HG03196 (cell line): ENCODE measurements around the gene GPR32.
"Not testable (repeated sequence)": the region's sequence is repeated elsewhere in the genome, so short reads cannot be mapped to it uniquely, and the experiment has no call there.

Experiments used
- ATAC-seq: cut with Tn5 transposase; IDR thresholded peaks from one replicate; pipeline ENCODE4 v1.9.1; 2021; ENCODE audit not compliant: unreplicated experiment

Gene GPR32

DNA sequence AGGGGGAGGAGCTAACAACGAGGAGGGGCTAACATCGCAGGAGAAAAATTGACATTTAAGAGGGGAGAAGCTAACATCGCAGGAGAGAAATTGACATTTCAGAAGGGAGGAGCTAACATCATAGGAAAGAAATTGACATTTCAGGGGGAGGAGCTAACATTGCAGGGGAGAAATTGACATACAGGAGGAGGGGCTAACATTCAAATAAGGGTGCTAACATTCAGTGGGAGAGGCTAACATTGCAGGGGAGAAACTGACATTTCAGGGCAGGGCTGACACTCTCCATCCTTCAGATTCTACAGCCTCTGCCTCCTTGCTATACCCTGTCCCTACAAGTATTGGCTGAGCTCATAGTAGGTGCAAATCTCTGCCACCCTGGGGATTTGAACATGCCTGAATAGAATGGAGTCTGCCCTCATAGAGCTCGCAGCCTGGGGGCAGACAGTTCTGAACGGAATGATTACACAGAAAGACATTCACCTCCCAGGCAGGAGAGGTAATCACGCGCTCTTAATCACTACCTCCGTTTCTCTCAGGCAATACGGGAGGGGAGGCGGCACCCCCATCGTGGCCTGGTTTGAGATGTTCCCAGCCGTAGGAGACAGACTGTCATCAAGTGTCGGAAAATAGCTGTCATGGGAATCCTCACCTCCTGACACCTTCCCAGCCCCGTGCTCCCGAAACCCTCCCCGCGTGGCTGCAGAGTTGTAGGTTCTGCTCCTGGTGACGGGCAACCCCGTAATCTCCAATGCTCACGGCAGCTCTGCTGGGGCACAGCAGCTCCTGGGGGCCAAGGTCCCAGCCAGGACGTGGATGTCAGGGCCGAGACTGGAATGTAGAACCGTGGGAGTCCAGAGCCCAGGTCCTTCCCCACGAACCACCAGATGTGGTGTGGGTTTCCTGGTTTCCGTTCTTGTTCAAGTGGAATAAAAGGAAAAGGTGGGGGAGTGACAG lies 9.5 kb downstream of the GPR32 start:
- no peak for ATAC-seq

DNA sequence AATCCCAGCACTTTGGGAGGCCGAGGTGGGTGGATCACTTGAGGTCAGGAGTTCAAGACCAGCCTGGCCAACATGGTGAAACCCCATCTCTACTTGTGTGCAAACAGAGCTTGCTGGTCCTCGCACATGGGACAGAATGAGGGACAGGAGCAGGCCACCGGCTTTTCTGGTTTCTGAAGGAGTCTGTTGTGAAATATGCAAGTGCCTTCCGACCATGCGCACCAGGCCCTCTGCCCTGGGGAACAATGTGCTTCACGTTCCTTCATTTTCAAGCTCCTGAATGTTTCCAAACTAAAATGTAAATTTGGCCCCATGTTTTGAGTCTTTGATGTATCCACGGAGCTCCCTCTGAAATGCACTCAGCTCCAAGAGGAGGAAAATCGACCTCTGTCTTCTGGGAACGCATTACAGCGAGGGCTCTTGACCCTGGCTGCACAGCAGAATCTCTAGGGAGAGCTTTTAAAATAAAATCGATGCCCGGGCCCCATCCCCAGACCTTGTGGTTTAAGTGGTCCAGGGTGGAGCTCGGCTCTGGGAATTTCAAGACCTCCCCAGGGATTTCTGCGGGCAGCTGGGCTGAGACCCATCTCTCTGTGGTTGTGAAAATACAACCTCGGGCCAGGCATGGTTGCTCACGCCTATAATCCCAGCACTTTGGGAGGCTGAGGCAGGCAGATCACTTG lies 10.6 kb downstream of the GPR32 start:
- ATAC-seq, result no peak

DNA sequence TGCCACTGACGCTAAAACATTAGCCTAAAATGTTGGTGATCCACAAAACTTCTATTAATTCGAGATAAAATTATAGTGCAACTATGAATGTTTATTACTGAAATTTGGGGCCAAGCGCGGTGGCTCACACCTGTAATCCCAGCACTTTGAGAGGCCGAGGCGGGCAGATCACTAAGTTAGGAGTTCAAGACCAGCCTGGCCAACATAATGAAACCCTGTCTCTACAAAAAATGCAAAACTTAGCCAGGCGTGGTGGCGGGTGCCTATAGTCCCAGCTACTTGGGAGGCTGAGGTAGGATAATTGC lies 13.5 kb downstream of the GPR32 start:
- ATAC-seq, result not testable (repeated sequence)

DNA sequence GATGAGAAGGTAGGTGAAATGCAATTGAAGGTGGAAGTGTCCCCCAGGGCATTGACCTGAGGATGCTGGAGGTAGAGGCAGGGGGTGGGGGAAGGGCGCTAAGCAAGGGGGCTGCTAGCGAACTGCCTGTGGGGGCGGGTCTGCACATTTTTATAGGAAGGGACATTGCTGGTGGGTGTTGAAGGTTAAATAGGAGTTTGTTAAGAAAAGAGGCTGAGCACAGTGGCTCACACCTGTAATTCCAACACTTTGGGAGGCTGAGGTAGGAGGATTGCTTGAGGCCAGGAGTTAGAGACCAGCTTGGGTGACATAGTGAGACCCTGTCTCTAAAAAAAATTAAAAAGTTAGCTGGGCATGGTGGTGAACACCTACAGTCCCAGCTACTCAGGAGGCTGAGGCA lies 14.4 kb downstream of the GPR32 start:
- ATAC-seq, result no peak

DNA sequence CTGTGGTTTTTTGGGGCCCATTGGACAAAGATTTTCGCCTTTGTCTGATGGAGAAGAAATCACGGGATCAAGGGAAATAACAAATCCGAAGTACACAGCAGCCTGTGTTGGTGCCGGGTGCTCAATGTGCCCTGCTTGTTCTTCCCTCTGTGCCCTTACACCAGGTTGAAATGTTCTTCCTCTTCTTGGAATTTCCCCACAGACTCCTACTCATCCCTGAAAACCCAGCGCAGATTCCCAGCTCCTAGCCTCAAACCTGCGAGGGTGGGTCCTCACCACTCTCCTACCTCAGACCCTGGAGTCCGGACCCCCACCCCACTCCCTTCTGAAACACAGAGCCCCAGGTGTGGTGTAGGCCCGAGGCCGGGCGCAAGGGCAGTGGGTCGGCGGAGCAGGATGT lies 15.1 kb downstream of the GPR32 start:
- no peak for ATAC-seq

DNA sequence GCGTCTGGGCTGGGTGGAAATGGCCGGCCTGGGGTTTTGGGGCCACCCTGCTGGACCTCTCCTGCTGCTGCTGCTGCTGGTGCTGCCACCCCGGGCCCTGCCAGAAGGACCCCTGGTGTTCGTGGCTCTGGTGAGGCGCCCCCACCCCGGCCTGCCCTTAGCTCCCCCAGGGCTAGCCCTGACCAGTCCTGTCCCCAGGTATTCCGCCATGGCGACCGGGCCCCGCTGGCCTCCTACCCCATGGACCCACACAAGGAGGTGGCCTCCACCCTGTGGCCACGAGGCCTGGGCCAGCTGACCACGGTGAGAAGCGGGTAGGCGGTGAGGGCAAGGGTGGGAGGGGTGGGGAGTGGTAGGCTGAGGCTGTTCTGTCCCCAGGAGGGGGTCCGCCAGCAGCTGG lies 20.1 kb downstream of the GPR32 start, which contains the start of gene ACP4:
TSS of gene ACP4 (plus strand) at position 20 of the 400 bp plus-strand sequence. CDS start at position 20, 0 bp downstream.
- no peak for ATAC-seq

DNA sequence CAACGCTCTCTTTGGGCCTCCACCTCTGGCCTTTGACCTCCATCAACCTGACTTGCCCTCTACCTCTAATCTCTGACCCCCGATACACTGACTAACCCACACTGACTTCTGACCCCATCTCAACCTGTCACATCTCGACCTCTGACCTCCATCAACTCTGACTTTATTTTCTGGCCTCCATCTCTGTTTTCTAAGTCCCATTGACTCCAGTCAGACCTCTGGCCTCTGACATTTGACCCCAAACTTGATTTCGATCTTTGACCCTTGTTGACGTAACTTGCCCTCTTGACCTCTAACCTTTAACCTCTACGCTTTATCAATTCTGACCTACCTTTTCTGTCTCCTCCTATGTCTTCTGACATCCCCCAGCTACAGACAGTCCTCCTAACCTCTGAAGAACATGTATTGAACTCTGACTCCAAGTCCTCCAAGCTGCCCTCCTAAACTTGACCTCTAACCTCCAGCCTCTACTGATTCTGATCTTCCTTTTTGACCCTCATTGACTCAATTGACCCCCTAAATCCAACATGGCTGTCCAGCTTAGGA lies 20.7 kb downstream of the GPR32 start:
- ATAC-seq, result no peak

DNA sequence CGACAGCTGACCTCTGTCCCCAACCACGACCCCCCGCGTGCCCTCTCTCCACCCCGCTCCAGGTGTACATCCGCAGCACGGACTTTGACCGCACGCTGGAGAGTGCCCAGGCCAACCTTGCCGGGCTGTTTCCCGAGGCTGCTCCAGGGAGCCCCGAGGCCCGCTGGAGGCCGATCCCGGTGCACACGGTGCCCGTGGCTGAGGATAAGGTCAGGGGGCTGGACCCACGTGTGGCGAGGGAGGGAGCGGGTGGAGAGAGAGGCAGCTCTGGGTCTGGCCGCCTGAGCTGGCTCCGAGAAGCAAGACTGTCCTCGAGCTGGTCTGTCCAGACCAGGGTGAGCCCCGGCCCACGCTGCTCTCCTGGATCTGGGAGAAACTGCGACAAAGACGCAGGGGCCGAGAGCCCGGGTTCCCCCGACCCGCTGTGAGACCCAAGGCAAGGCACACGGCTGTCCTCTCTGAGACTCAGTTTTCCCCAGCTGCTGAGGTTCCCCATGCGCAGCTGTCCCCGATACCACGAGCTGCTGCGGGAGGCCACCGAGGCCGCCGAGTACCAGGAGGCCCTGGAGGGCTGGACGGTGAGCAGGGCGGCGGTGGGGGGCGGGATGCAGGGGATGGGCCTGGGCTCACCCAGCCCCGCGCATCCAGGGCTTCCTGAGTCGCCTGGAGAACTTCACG lies 21.5 kb downstream of the GPR32 start:
- ATAC-seq, result no peak

DNA sequence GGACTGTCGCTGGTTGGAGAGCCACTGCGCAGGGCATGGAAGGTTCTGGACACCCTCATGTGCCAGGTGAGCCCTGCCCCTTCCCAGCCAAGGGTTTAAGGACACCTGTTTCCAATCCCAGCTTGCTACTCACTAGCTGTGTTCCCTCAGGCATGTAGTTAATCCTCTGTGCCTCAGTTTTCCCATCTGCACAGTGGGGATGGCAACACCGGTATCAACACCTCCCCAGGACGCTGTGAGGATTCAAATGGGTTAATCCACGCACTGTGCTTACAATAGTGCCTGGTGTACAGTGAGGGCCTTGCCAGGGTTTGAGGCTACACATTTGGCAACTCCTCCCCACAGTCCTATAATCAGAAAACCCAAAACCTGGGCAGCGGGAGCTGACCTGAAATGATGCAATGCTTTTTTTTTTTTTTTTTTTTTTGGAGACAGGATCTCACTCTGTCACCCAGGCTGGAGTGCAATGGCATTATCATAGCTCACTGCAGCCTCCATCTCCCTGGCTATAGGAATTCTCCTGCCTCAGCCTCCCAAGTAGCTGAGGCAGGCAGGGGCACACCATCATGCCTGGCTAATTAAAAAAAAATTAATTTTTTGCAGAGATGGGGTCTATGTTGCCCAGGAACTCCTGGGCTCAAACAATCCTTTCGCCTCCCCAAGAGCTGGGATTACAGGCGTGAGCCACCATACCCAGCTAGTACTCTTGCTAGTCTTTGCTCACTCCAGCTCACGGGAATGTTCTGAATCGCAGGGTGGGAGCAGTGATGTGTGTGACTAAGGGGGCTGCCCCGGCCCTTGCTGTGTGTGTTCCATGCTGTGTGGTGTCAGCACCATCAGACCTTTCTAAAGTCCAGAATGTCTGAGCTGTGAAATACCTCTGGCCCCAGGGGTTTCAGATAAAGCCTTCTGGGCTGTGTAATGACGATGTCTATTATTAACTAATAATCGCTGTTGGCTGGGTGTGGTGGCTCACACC lies 22.3 kb downstream of the GPR32 start:
- ATAC-seq, result no peak

DNA sequence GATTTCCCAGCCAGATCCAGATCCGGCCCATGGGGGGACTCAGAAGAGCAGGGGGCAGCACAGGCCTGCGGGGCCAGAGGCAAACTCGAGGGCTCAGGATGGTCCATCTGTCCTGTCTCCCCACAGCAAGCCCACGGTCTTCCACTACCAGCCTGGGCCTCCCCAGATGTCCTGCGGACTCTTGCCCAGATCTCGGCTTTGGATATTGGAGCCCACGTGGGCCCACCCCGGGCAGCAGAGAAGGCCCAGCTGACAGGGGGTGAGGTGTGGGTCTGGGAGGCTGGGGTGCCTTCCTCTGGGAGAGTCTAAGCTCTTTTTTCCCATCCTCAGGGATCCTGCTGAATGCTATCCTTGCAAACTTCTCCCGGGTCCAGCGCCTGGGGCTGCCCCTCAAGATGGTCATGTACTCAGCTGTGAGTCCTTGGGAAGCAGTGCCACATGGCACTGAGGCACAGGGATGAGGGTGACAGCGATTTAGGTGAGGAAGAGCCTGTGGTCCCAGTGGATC lies 23.3 kb downstream of the GPR32 start:
- ATAC-seq, result no peak

DNA sequence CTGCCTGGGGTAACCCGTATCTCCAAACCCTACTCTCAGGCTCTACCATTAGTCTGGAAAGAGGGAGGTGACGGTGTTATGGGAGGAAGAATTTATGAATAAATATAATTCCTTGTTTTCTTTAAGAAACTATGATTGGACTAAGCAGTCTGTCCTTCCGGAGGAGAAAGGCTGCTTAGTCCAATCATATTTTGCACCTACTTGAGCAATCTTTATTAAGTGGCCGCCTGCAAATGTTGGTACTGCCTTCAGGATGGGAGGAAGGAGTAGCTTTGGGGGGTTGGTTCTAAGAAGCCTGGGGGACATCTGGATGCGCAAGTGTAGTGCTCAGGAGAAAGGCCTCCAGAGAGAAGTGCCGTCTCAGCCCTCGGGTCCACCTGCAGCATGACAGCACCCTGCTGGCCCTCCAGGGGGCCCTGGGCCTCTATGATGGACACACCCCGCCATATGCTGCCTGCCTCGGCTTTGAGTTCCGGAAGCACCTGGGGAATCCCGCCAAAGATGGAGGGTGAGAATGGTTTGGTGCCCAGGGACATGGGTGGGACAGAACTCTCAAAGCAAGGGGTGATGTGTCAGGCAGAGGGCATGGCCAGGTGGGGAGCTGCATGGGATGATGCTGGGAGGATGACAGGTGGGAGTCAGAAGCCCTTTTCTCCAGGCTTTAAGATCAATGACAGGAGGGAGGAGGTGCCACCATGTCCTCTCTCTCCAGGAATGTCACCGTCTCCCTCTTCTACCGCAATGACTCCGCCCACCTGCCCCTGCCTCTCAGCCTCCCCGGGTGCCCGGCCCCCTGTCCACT lies 24.0 kb downstream of the GPR32 start:
- ATAC-seq, result no peak

DNA sequence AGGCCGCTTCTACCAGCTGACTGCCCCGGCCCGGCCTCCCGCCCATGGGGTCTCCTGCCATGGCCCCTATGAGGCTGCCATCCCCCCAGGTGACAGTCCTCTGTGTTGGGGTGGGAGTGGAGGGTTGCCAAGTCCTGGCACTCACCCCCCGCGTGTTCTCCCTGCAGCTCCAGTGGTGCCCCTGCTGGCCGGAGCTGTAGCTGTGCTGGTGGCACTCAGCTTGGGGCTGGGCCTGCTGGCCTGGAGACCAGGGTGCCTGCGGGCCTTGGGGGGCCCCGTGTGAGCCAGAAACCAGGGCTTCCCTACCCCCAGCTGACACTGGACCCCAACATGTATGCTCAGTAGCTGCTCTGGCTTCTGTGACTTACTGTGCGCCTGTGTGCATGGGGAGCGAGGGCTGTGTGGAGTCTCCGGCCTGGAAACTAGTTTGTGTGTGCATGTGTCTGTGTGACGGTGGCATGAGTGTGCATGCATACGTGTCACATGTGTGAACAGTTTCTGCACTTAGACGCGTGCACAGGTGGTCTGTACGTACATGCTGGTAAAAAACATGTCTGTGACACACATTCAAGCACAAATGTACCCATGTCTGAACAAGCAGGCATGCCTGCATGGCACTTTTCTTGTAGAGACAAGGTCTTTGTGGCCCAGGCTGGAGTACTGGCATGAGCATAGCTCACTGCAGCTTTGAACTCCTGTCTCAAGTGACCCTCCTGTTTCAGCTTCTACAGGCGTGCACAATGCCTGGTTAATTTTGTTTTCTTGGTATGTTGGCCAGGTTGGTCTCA lies 24.8 kb downstream of the GPR32 start:
- ATAC-seq, result no peak

DNA sequence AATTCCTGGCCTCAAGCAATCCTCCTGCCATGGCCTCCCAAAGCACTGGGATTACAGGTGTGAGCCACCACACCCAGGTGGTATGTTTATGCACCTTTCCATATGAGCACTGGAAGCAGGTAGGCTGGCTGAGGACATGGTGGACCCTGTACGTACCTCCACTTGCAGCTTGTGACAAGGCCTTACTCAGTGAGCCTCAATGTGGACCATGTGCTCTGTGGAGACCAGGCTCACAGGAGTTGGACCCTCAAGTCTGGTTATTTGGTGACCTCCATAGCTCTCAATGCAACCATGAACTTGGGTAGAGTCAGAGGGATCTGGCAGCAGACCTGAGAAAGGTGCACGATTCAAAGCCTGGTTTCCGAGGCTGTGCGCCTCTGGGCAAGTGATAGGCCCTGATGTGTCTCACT lies 25.4 kb downstream of the GPR32 start:
- ATAC-seq, result no peak

DNA sequence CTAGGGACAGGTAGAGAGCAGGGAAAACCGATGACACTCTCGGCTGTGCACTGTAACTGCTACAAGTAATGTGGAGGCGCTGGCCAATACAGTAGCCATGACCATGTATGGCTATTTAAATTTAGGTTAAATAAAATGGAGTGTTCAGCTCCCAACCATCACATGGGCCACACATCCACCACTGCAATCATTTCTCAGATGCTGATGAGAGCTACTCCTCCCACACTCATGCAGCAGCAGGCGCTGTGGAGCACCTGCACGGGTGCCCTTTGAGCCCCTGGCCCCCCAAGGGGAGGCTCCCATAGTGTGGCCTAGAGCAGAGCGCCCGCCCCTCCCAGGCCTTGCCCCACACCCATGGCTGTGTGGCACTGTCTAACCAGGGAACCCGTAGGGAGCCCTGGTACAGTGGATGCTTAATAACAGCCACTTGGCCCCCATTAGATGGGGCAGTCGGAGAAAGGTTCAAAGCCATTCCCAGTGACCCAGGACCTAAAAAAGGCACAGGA lies 25.9 kb downstream of the GPR32 start:
- ATAC-seq, result no peak

DNA sequence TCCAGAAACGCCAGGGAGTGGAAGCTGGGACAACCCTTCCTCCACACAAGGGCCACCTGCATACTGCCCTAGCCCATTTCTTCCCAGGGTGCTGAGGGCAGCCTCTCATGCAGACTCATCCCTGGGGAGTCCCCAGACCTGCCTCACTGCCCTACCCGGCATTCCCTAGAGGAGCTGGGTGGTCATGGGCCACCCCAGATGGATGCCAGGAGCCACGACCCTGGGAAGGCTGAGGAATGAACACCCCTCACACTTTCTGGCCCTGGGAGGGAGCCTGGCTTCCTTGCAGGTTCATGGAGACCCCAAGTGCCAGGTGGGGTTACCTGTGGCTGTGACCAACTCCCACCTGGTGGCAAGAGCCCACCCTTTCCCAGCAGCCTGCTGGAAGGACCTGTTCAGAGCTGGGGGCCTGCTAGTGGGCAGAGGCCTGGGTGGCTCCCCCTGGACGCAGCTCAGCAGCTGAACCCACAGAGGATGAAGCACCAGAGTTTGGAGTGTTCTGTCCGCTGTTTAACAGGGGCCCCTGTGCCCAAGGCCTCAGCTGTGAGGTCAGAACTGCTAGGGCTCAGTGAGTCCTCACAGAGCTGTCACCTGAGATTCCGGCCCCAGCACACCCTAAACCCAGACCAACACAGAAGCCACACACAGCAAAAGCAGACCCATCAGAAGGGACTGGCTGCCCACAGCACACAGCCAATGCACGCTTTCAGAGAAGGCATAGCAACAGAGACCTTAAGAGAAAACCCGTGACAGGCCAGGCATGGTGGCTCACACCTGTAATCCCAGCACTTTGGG lies 26.6 kb downstream of the GPR32 start:
- ATAC-seq, result no peak

DNA sequence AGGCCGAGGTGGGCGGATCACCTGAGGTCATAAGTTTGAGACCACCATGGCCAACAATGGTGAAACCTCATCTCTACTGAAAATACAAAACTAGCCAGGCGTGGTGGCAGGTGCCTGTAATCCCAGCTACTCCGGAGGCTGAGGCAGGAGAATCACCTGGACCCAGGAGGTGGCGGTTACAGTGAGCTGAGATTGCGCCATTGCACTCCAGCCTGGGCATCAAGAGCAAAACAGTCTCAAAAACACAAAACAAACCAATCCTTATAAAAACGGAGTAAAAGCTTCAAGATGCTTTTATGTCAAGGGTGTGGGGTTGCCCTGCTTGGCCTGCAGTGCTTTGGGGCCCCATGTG lies 27.1 kb downstream of the GPR32 start:
- no peak for ATAC-seq

DNA sequence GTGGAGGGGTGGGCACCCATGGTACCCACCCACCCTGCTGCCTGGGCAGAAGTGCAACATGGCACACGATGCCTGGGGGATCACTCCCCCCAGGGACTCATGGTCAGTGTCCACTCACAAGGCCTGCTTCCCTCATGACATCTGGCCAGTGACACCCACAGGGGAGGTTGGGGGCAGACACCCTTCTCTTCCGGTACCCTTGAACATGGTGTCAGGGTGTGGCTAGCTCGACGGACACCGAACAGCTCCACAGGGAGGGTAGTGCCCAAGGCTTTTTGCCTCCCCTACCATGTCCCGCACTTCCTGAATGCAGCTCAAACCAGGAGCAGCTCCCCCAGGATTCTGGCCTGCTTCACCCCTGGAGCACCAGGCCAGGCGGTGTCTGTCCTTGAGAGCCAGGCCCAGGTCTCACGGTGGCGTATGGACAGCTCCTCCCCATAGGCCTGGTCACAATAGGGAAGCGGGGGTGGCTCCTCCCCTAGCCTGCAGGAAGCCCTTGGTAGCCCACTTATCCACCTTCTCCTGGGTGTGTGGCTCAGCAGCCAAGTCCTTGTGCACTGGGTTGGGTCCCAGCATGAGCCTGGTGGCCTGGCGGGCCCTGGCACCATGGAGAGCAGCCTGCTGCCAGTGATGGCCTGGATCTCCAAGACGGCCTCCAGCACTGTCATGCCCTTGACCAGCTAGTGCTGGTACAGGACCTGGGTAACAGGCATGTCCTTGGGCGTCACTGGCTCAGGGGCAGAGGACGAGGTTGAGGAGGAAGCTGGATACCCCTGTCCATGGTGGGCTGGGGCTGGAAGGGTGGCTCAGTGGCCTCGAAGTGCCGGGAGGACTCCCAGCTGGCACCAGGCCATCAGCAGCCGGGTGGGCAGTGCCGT lies 27.8 kb downstream of the GPR32 start:
- no peak for ATAC-seq
